Endothelial cell of umbilical vein (primary cell): Measurements from ENCODE around the gene CYP17A1. TPM values are rescaled to one million over a fixed set of nuclear protein-coding genes. Genes with fewer than 3 reads are reported as not detected.

Experiments
- BruUV-seq: library from RNA; stranded (reverse); fragments of 400-500 nt; replicated peaks from 2 replicates; lab custom pipeline; 2021; lab: Mats Ljungman, UMichigan
- CTCF ChIA-PET: fragments of 300-600, 350-600 bp; sonication (Branson Sonifier 250); formaldehyde crosslinking; loops from one replicate; lab custom pipeline; 2021; ENCODE audit warnings: antibody characterized with exemption, inconsistent platforms; lab: Charles Lee
- POLR2A ChIA-PET: fragments of 300-600, 350-600 bp; sonication (Branson Sonifier 250); formaldehyde crosslinking; loops from one replicate; lab custom pipeline; 2021; ENCODE audit warnings: antibody characterized with exemption, inconsistent platforms; lab: Charles Lee
- DNase-seq: peaks from one replicate; pipeline ENCODE4 v3.0.0-alpha.2; 2011; ENCODE audit warnings: low read depth, low spot score
- FAIRE-seq: peaks from 2 replicates; lab custom pipeline; 2011; peaks lifted over from hg19 to GRCh38; lab: Jason Lieb, UNC
- H2AFZ ChIP-seq: 2 replicates; pipeline ENCODE4 v1.6.0; 2012; ENCODE audit warnings: low read depth, low read length, control low read depth, inconsistent platforms
- H3K27ac ChIP-seq: 2 replicates; pipeline ENCODE4 v1.5.1; 2011; ENCODE audit warnings: low read depth, mild to moderate bottlenecking, control low read depth, low read length, moderate library complexity; ENCODE audit not compliant: insufficient read depth
- H3K27me3 ChIP-seq, 2 experiments: 2 replicates each; pipeline versions ENCODE4 v1.6.0 to v1.6.1; 2011; ENCODE audit warnings: low read length in 2 of 2, mixed read lengths in 1 of 2; ENCODE audit not compliant: control insufficient read depth in 2 of 2, insufficient read depth in 2 of 2
- H3K36me3 ChIP-seq, 2 experiments: 2 replicates in 1 of 2; 3 replicates in 1 of 2; pipeline ENCODE4 v1.5.1; 2011; ENCODE audit warnings: low read length in 2 of 2, mild to moderate bottlenecking in 1 of 2, moderate library complexity in 1 of 2; ENCODE audit not compliant: control insufficient read depth in 2 of 2, insufficient read depth in 2 of 2; ENCODE audit errors: extremely low read depth in 1 of 2
- H3K4me1 ChIP-seq: 3 replicates; pipeline ENCODE4 v1.5.1; 2011; ENCODE audit warnings: mild to moderate bottlenecking, low read length; ENCODE audit not compliant: control insufficient read depth, insufficient read depth; ENCODE audit errors: extremely low read depth
- H3K4me2 ChIP-seq: 2 replicates; pipeline ENCODE4 v1.6.1; 2011; ENCODE audit warnings: low read length, control low read depth, mixed read lengths; ENCODE audit not compliant: insufficient read depth
- H3K4me3 ChIP-seq, 3 experiments: fragments of 200-600 bp in 1 of 3; sonication (generic), shearing (Covaris generic) in 1 of 3; replicated peaks in 1 of 3; 2 replicates each; pipeline ENCODE4 v1.5.1; 2011 to 2016; ENCODE audit warnings: control low read depth in 3 of 3, low read length in 3 of 3, mild to moderate bottlenecking in 2 of 3, inconsistent platforms in 1 of 3, low read depth in 1 of 3, moderate library complexity in 1 of 3; ENCODE audit not compliant: insufficient read depth in 1 of 3
- H3K79me2 ChIP-seq: 2 replicates; pipeline ENCODE4 v1.6.0; 2012; ENCODE audit warnings: low read length, inconsistent platforms; ENCODE audit not compliant: control insufficient read depth, insufficient read depth
- H3K9ac ChIP-seq: replicated peaks from 2 replicates; pipeline ENCODE3; 2011; ENCODE audit warnings: low read length, control low read depth; ENCODE audit not compliant: insufficient read depth; ENCODE audit errors: extremely low read depth
- H3K9me1 ChIP-seq: replicated peaks from 3 replicates; pipeline ENCODE4 v1.6.0; 2011; ENCODE audit warnings: mild to moderate bottlenecking, low read length; ENCODE audit not compliant: control insufficient read depth, insufficient read depth; ENCODE audit errors: extremely low read depth
- H3K9me3 ChIP-seq: replicated peaks from 2 replicates; pipeline ENCODE4 v1.5.1; 2012; ENCODE audit warnings: low read length, inconsistent platforms; ENCODE audit not compliant: control insufficient read depth, insufficient read depth
- H4K20me1 ChIP-seq: replicated peaks from 2 replicates; pipeline ENCODE3; 2011; ENCODE audit warnings: mild to moderate bottlenecking, low read length; ENCODE audit not compliant: control insufficient read depth, insufficient read depth; ENCODE audit errors: extremely low read depth
- EZH2 ChIP-seq: IDR thresholded peaks from 2 replicates; pipeline ENCODE4 v1.6.1; 2012; ENCODE audit warnings: borderline replicate concordance, low read depth, mild to moderate bottlenecking, moderate library complexity, low read length, inconsistent platforms; ENCODE audit not compliant: severe bottlenecking
- FOS ChIP-seq: IDR thresholded peaks from 2 replicates; pipeline ENCODE4 v1.6.1; 2011; ENCODE audit warnings: mild to moderate bottlenecking, low read length, moderate library complexity, borderline replicate concordance; ENCODE audit not compliant: insufficient read depth
- GATA2 ChIP-seq: IDR thresholded peaks from 2 replicates; pipeline ENCODE4 v1.7.0; 2011; ENCODE audit warnings: low read depth, mild to moderate bottlenecking, moderate library complexity, mixed read lengths, low read length; ENCODE audit not compliant: insufficient read length, insufficient read depth
- JUN ChIP-seq: IDR thresholded peaks from 2 replicates; pipeline ENCODE4 v1.6.1; 2011; ENCODE audit warnings: borderline replicate concordance, low read depth; ENCODE audit not compliant: insufficient read length, insufficient read depth
- MYC ChIP-seq: IDR thresholded peaks from one replicate; pipeline ENCODE4 v1.6.1; 2011; ENCODE audit warnings: mild to moderate bottlenecking, low read depth, low read length
- POLR2A ChIP-seq: IDR thresholded peaks from 2 replicates; pipeline ENCODE4 v1.6.1; 2012; ENCODE audit warnings: low read depth, mild to moderate bottlenecking, control low read depth, low read length
- POLR2AphosphoS5 ChIP-seq: IDR thresholded peaks from 2 replicates; pipeline ENCODE4 v1.6.1; 2012; ENCODE audit warnings: low read depth, mild to moderate bottlenecking, control low read depth, low read length, moderate library complexity; ENCODE audit not compliant: insufficient read depth
- dilution Hi-C: fragments of 300-500 bp; cut with MboI; formaldehyde crosslinking; loops from one replicate; pipeline ENCODE4 v1.15.0; 2019; ENCODE audit warnings: low sequenced_read_pairs; ENCODE audit not compliant: extremely low pct_ligation_motif_present
- intact Hi-C: fragments of 100-400 bp; cut with micrococcal nuclease; formaldehyde crosslinking; loops from one replicate; pipeline ENCODE4 v1.10.0; 2022
- polyA plus RNA-seq, 4 experiments: library from polyadenylated mRNA; depleted of rRNA in 3 of 4; stranded (reverse) in 3 of 4; unstranded in 1 of 4; fragments of >200 nt; gene quantifications; 2 replicates each; pipeline versions ENCODE4 v1.2.1 to v1.2.3, GENCODE V29; 2011 to 2012; ENCODE audit warnings: missing spikeins in 1 of 4
- total RNA-seq: library from RNA; stranded (reverse); gene quantifications from 2 replicates; pipeline ENCODE4 v1.2.3, GENCODE V29; 2021
- TF ChIP-seq, protein P1 (sequence below): IDR thresholded peaks from 2 replicates; pipeline ENCODE4 v1.6.1; 2011; ENCODE audit not compliant: insufficient read depth, insufficient read length
- TF ChIP-seq, protein P2 (sequence below), 2 donors: IDR thresholded peaks; 1 replicate in 1 of 2; 2 replicates in 1 of 2; pipeline ENCODE4 v1.5.1; 2011; ENCODE audit warnings: low read length in 2 of 2, mild to moderate bottlenecking in 2 of 2, moderate library complexity in 2 of 2, control low read depth in 1 of 2, inconsistent platforms in 1 of 2, low read depth in 1 of 2; ENCODE audit not compliant: insufficient read depth in 1 of 2; ENCODE audit errors: extremely low read depth in 1 of 2

The CYP17A1 gene
- total and polyA plus RNA-seq, 2 donors (not counting 3 experiments of a cell fraction or from before 2014, with no cell fraction given) = not detected

GRCh38 chr10:102850025-102850518 lies 12.9 kb upstream of the CYP17A1 start:
- dilution Hi-C loops = no loop called here
- no TSS peak for BruUV-seq
- no peaks in the 10 kb centered on the region for H3K36me3 ChIP-seq
- no peak overlapping the region for H3K27ac ChIP-seq
- no peak for TF ChIP-seq POLR2AphosphoS5
- no peak for TF ChIP-seq GATA2
- TF ChIP-seq MYC = no peak
- TF ChIP-seq EZH2 = no peak
- TF ChIP-seq FOS = no peak
- no peak for TF ChIP-seq POLR2A
- TF ChIP-seq, protein P1, sequence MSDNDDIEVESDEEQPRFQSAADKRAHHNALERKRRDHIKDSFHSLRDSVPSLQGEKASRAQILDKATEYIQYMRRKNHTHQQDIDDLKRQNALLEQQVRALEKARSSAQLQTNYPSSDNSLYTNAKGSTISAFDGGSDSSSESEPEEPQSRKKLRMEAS = no peak
- TF ChIP-seq JUN = no peak
- TF ChIP-seq, protein P2, sequence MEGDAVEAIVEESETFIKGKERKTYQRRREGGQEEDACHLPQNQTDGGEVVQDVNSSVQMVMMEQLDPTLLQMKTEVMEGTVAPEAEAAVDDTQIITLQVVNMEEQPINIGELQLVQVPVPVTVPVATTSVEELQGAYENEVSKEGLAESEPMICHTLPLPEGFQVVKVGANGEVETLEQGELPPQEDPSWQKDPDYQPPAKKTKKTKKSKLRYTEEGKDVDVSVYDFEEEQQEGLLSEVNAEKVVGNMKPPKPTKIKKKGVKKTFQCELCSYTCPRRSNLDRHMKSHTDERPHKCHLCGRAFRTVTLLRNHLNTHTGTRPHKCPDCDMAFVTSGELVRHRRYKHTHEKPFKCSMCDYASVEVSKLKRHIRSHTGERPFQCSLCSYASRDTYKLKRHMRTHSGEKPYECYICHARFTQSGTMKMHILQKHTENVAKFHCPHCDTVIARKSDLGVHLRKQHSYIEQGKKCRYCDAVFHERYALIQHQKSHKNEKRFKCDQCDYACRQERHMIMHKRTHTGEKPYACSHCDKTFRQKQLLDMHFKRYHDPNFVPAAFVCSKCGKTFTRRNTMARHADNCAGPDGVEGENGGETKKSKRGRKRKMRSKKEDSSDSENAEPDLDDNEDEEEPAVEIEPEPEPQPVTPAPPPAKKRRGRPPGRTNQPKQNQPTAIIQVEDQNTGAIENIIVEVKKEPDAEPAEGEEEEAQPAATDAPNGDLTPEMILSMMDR (IDR thresholded peaks at IDR 0.05; ENCODE audit: extremely low read depth in 1 of 2, insufficient read depth in 1 of 2, low read depth in 1 of 2, low read length in 2 of 2) = no peak
- no peaks in the 10 kb centered on the region for H3K4me1 ChIP-seq
- H3K4me3 ChIP-seq = no peak overlapping the region
- intact Hi-C loops = no loop called here
- POLR2A ChIA-PET = no interaction called here
- H3K27me3 ChIP-seq = peaks cover 0 to 3% of the 10 kb centered on the region in 2 experiments
- no peaks in the 10 kb centered on the region for H3K9me3 ChIP-seq
- H3K9ac ChIP-seq = no peak overlapping the region
- H3K4me2 ChIP-seq = no peak overlapping the region
- CTCF ChIA-PET = interaction anchor here (0.9 to 2.3 kb wide), 4 partner anchors 12 to 137 kb away, joined by 3 to 7 read pairs (median 4); no protein-coding TSS in a partner anchor
- no peak for DNase-seq
- H4K20me1 ChIP-seq = no peaks in the 10 kb centered on the region
- FAIRE-seq = no peak
- H2AFZ ChIP-seq = no peak overlapping the region
- no peaks in the 10 kb centered on the region for H3K9me1 ChIP-seq
- no peaks in the 10 kb centered on the region for H3K79me2 ChIP-seq
